Endothelial cell (in vitro differentiated cells): Measurements from ENCODE around the gene TOM1. TPM values are rescaled to one million over a fixed set of nuclear protein-coding genes. Genes with fewer than 3 reads are reported as not detected.
A peak's percentile ranks its signal among the peaks of the same experiment; 100 is the strongest.

Experiments
- DNase-seq: peaks from one replicate; pipeline ENCODE4 v3.0.0; 2021; ENCODE audit warnings: low spot score
- H3K27ac Mint-ChIP-seq: one replicate; pipeline ENCODE4 v1.8.0; 2021; ENCODE audit warnings: mixed read lengths, inconsistent platforms; ENCODE audit not compliant: unreplicated experiment
- H3K27me3 Mint-ChIP-seq: one replicate; pipeline ENCODE4 v1.8.0; 2021; ENCODE audit warnings: mild to moderate bottlenecking, moderate library complexity, mixed read lengths, inconsistent platforms; ENCODE audit not compliant: unreplicated experiment
- H3K36me3 Mint-ChIP-seq: one replicate; pipeline ENCODE4 v1.8.0; 2021; ENCODE audit warnings: mild to moderate bottlenecking, low read depth, mixed read lengths, inconsistent platforms; ENCODE audit not compliant: unreplicated experiment
- H3K4me1 Mint-ChIP-seq: one replicate; pipeline ENCODE4 v1.8.0; 2021; ENCODE audit warnings: mild to moderate bottlenecking, mixed read lengths, inconsistent platforms; ENCODE audit not compliant: unreplicated experiment
- H3K4me3 Mint-ChIP-seq: one replicate; pipeline ENCODE4 v1.8.0; 2021; ENCODE audit warnings: mild to moderate bottlenecking, mixed read lengths, inconsistent platforms; ENCODE audit not compliant: unreplicated experiment
- H3K9me3 Mint-ChIP-seq: one replicate; pipeline ENCODE4 v1.8.0; 2021; ENCODE audit warnings: mixed read lengths, inconsistent platforms; ENCODE audit not compliant: unreplicated experiment
- CTCF ChIP-seq: fragments of 200-600 bp; sonication (generic); IDR thresholded peaks from one replicate; pipeline ENCODE4 v1.5.0; 2021; ENCODE audit warnings: antibody characterized with exemption; ENCODE audit not compliant: unreplicated experiment
- total RNA-seq: library from RNA; stranded (reverse); fragmentation: NEBNext Ultra II Directional; extraction: Animal tissue kit (Norgen Biotek cat#: 25700); gene quantifications from one replicate; pipeline ENCODE4 v1.2.1, GENCODE V29; 2021; ENCODE audit not compliant: unreplicated experiment

Gene TOM1
- total RNA-seq, 1 donor from 2014 or later: 32.0 TPM

- Mint-ChIP-seq H3K4me1 (peaks cover 23% of the 10 kb centered on the region), H3K36me3 (peaks cover 4% of the 10 kb centered on the region), H3K27ac (peak overlapping the region; percentile 67), H3K27me3 (peaks cover 7% of the 10 kb centered on the region), H3K4me3 (no peak overlapping the region), H3K9me3 (no peaks in the 10 kb centered on the region)
- no peak for TF ChIP-seq CTCF
- no peak for DNase-seq
Observed at GRCh38 chr22:35314161-35314942, 14.7 kb downstream of the TOM1 start.

GRCh38 chr22:35315141-35315854, 15.6 kb downstream of the TOM1 start:
- Mint-ChIP-seq H3K36me3 (peaks cover 4% of the 10 kb centered on the region), H3K4me3 (no peak overlapping the region), H3K4me1 (peaks cover 23% of the 10 kb centered on the region), H3K9me3 (no peaks in the 10 kb centered on the region), H3K27me3 (peaks cover 7% of the 10 kb centered on the region), H3K27ac (no peak overlapping the region)
- TF ChIP-seq CTCF: no peak
- no peak for DNase-seq

GRCh38 chr22:35315855-35316745, 16.4 kb downstream of the TOM1 start:
- no peak for TF ChIP-seq CTCF
- Mint-ChIP-seq H3K4me3 (no peak overlapping the region), H3K27ac (no peak overlapping the region)

GRCh38 chr22:35316751-35317150, 17.1 kb downstream of the TOM1 start:
- Mint-ChIP-seq H3K9me3 (no peaks in the 10 kb centered on the region), H3K36me3 (peaks cover 4% of the 10 kb centered on the region), H3K27me3 (peaks cover 7% of the 10 kb centered on the region), H3K4me1 (peaks cover 18% of the 10 kb centered on the region), H3K4me3 (no peak overlapping the region), H3K27ac (no peak overlapping the region)
- no peak for DNase-seq
- TF ChIP-seq CTCF: no peak

More at GRCh38 chr22:35315855-35316745, 16.4 kb downstream of the TOM1 start:
- Mint-ChIP-seq H3K4me1 (peaks cover 18% of the 10 kb centered on the region), H3K9me3 (no peaks in the 10 kb centered on the region), H3K27me3 (peaks cover 7% of the 10 kb centered on the region), H3K36me3 (peaks cover 4% of the 10 kb centered on the region)
- no peak for DNase-seq
